ENCODE data around the gene IGF2BP1.

The IGF2BP1 gene

GRCh38 chr17:49104511-49105074 is 107.4 kb downstream of the IGF2BP1 start:
- DNase-seq: no peak

All from CD4-positive, alpha-beta T cell treated with Interferon alpha-2 for 1 hour (primary cell).